HG03159 (cell line): ENCODE measurements around the gene ZNF581.

Source experiments
- ATAC-seq: cut with Tn5 transposase; IDR thresholded peaks from one replicate; pipeline ENCODE4 v1.9.1; 2021; ENCODE audit warnings: mild to moderate bottlenecking, moderate library complexity; ENCODE audit not compliant: unreplicated experiment

Gene ZNF581

DNA sequence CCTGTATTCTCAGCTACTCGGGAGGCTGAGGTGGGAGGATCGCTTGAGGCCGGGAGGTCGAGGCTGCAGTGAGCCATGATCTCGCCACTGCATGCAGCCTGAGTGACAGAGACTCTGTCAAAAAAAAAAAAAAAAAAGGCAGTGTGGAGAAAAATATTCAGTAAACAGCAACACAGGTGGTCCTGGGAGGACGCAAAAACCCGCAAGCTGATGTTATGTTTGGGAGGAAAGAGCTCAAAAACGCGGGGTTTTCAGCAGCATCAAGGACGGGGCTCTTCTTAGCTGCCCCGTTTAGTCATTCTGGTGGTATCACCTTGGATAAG lies 18.5 kb upstream of the ZNF581 start:
- ATAC-seq, result no peak

DNA sequence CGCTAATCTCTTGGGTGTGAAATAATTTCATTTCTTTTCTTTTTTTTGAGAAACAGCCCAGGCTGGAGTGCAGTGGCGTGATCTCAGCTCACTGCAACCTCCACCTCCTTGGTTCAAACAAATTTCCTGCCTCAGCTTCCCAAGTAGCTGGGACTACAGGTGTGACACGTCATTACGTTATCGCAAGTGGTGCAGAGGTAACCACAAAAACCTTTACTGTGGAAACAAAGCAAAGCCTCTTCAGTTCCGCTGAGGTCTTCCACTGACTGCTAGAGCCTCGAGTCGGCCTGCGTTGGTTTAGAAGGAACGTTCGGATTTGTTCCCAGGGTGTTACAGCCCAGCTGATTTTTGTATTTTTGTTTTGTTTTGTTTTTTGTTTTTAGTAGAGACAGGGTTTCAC lies 17.1 kb upstream of the ZNF581 start:
- no peak for ATAC-seq

DNA sequence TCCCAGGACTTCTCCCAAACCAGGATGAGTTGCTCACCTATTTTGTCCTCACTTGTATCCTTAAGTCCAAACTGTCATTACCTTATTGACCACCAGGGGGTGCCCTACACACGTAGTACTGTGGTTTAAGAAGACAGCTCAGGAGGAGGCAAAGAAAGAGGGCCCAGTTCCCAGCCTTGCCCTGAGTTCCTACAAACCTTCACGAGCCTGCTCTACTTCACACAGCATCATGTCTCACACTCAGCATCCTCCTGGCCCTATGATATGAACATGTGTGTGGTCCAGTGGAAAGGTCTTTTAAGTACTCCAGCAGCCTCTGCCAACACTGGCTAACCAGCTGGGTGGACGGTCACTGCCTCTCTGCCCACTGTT lies 11.0 kb upstream of the ZNF581 start:
- no peak for ATAC-seq

DNA sequence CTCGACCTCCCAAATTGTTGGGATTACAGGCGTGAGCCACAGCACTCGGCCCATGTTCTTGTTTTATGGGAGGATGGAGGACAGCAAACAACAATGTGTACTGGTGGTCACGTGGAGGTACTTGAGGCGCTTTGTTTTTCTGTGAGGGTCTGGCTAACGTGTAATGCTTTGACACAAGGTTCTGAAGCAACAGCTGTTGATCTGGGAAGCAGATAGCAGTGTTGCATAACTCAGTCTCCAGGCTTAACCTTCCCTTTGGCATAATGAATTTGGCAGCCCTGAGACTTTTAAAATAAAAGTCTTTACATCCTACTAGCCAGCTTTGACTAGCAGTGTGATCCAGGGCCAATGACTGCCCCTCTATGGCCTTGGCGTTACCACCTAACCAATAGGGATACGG lies 9.6 kb upstream of the ZNF581 start:
- no peak for ATAC-seq

DNA sequence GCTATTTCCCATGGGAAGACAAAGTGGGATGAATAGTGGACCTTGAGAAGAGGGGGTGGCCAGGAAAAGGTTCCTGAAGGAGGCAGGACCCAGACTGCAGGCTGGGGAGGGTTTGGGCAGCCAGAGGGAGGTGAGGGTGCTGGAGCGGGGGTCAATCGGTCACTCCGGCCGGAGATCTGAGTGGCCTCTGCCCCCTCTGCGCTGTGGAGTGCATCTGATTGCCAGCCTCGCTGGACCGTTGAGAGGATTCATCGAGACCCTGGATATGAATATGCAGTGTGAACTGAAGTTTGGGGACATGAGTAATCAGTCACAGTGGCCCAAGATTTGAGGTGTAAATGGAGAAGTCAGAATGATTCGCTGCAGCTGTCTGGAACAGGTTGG lies 8.1 kb upstream of the ZNF581 start:
- no peak for ATAC-seq

DNA sequence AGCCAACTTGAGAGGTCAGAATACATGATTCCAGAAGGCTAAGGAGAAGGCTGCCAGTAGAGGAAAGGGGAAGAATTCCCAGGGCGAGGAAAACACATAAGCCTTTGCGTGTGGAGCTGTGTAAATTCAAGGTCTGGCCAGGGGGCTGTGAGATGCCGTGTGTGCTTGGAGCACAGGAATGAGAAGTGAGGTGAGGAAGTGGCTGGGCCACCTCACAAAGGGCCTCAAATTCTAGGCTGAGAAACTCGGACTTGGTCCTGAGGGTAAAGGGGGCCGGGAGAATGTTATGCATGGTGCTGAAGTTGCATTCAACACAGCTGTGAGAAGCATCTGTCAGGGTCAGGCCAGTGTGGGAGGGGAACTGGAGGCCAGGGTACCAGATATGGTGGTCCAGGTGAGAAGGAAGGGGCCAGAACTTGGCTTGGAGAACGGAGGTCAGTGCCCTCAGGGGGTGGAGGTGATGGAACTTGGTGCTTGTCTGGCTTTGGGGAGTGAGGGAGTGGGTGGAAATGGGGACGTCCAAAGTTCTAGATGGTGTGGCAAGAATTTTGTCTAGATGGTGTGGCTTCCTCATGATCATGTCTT lies 7.5 kb upstream of the ZNF581 start:
- ATAC-seq, result no peak

DNA sequence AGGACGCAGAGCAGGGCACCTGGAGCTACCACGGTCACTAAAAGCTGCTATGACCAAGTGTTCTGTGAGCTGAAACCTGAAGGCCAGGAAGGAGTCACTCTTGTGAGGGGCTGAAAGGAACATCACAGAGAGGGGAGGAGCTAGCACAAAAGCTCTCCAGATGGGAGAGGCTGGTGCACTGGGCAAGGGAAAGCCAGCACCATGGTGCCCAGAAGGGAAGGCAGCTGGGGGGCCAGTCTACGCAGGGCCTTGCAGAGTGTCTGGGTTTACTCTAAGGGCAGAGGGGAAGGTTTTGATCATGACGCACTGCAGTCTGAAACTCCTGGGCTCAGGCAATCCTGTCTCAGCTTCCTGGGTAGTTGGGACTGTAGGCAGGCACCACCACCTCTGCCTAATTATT lies 6.7 kb upstream of the ZNF581 start:
- ATAC-seq, result no peak

DNA sequence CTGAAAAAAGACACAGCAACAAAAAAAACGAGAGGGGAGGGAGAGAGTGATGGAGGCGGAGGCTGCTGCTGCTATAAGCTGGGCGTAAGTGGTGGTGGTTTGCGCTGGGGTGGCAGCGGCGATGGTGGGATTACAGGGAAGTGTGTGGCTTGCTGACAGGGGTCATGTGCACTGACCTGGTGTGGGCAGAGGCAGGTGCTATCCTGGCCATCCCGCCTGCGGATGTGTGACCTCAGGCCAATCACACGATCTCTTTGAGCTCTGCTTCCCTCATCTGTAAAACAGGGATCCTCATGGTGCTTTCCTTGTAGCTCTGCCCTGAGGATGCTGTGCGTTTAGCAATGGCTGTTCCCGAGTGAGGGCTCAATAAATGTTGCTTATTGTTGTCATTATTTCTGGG lies 5.9 kb upstream of the ZNF581 start:
- ATAC-seq, result no peak

DNA sequence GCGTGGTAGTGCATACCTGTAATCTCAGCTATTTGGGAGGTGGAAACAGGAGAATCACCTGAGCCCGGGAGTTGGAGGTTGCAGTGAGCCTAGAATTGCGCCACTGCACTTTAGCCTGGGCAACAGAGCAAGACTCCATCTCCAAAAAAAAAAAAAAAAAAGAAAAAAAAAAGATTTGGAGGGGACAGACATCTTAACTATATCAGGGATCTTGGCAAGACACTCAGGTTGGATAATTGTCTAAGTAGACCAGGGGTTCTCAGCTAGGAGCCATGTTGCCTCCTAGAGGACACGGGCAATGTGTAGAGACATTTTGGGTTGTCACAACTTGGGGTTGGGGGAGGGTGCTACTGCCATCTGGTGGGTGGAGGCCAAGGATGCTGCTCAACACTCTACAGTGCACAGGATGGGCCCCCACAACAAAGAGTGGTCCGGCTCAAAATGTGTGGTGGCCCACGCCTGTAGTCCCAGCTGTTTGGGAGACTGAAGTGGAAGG lies 4.5 kb upstream of the ZNF581 start:
- ATAC-seq, result no peak

DNA sequence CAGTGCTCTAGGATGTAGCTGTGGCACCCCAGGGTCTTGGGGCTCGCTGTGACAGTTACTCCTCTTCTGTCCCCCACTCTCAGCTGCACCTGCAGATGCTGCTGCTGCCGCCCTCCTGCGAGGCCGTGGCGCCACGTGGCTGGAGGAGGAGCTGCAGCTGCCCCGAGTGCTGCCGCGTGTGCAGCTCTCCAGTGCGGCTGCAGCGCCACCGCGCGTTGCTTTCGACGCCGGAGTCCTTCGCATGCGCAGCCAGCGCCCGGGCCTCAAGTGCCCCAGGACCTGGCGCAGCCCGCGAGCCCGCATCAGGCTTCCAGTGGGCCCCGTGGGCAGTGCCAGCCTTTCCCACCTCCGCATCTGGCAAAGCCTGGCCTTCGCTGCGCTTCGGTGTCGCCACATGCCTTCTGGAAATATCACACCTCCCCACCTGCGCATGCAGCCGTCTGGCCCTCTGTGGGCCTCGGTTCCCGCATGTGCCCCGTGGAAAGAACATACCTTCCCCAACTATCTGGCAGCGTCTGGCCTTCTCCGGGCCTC lies 3.3 kb upstream of the ZNF581 start:
- ATAC-seq, result no peak

DNA sequence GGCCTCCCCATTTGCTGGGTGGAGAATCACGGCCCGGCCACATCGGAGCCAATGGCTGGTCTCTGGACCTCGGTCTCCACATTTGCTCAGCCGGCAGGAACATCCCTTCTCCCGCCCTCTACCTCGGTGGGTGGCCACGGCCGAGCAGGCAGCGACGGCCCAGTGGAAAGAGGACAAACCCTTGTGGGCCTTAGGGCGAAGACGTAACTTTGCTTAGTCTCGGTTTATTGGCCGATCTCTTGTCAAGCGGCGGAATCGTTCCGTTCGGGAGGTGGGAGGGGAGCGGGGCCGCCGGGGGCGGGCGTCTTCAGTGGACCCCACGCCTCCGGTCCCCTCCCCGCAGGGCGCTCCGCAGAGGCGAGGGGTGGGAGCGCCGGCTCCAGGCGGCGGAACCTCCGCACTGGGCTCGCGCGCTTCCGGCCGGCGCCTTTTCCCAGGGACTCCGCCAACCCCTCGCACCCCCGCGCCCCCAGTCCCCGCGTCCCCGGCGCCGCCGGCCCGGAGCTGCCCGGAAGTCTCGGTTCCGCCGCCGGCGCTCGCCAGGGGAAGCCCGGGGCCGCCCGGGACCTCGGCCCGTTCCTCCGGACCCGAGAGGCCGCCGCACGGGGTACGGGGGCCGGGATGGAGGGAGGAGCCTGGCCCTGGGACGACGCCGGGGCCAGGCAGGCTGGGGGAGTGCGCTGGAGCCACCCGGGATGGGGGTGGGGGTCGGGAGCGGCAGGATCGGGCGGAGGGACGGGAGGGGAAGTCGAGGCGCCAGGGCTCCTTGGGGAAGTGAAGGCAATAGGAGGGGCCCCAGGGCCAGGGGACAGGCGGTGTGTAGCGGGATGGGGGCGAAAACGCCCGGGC lies 2.6 kb upstream of the ZNF581 start, which contains the start of gene ZNF580:
TSS of gene ZNF580 (plus strand) at position 426 of the 849 bp plus-strand sequence. CDS start 1,507 bp downstream, outside the sequence.
- no peak for ATAC-seq

DNA sequence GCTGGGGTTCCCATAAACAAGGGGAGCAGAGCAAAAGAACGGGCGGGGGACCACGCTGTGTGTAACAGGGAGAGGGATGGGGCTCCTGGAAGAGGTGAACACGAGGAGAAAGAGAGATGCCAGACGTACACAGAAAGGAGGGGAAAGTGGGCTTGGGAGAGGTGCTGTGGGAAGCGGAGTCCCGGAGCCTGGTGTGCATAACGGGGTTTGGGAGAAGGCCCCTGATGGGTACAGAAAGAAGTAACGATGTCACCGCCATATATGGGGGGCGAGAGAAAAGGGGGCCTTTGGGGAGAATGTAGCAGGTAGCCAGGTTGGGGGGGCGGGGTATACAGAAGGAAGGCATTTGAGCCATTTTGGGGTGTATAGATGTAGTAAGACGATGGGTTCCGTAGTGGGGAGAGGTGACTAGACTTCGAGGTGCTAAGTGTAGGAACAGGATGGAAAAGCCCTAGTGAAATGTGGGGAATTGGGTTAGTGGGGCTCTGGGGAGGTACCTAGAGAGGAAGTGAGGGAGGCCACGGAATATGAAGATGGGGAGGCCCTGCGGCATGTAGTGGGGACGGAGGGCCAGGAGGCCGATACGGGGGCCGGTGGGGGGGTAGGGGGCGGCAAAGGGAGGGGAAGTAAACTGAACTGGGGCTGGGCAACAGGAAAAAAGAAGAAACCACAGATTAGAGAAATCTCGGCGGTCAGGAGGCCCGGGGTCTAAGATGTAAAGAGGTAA lies 1.9 kb upstream of the ZNF581 start:
- no peak for ATAC-seq

DNA sequence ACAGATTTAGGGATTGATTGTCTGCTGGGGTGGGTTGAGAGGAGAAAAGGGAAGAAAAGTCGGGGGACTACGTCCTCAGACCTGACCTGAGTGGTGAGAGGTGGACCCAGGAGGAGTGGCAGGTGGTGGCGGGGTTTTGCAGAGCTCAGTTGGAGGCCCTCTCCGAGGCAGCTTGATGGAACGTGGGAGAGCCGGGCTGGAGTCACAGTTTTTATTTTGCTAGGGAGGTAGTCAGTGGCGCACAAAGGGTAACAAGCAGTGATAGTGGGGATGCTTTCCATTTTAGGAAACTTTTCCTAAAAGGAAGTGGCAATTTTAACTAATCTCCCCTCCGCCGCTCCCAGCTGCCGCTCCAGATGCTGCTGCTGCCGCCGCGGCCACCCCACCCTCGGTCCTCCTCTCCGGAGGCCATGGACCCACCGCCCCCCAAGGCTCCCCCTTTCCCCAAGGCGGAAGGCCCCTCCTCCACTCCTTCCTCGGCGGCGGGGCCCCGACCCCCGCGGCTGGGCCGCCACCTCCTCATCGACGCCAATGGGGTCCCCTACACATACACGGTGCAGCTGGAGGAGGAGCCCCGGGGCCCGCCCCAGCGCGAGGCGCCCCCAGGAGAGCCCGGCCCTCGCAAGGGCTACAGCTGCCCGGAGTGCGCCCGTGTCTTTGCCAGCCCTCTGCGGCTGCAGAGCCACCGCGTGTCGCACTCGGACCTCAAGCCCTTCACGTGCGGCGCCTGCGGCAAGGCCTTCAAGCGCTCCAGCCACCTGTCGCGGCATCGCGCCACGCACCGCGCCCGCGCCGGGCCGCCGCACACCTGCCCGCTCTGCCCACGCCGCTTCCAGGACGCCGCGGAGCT lies 1.1 kb upstream of the ZNF581 start:
- ATAC-seq, result no peak

DNA sequence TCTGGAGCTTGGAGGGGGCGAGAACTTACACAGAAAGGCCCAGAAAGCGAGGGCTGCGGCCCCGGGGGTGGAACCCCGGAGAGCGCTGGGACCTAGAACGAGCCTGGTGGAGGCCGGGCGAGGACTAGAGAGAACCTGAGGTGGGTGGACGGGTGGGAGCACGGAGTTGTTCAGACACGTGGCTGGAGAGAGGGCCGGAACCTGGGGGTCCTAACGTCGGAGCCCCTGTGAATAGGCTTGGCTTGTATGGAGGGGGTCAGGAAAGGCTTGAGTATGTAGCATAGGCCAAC lies 383 bp downstream of the ZNF581 start:
- ATAC-seq, result no peak

DNA sequence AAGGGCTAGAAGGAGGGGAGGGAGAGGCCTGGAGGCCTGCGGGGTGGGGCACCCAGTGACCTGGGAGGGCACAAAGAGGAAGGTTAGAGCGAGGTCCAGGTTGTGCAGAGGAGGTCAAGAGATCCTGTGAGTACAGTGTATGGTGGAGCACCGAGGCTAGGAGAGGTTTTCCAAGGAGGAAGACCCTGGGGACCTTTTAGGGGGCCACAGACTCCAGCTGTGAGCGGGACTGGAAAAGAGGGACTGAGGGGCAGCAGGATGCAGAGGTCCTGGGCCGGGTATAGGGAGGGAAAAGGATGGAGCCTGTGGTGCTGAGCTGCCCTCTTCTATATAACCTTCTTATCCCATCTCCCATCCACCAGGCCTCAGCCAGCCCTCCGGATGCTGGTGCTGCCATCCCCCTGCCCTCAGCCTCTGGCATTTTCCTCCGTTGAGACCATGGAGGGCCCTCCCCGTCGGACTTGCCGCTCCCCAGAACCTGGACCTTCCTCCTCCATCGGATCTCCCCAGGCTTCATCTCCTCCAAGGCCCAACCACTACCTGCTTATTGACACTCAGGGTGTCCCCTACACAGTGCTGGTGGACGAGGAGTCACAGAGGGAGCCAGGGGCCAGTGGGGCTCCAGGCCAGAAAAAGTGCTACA lies 863 bp downstream of the ZNF581 start:
- ATAC-seq, result no peak

DNA sequence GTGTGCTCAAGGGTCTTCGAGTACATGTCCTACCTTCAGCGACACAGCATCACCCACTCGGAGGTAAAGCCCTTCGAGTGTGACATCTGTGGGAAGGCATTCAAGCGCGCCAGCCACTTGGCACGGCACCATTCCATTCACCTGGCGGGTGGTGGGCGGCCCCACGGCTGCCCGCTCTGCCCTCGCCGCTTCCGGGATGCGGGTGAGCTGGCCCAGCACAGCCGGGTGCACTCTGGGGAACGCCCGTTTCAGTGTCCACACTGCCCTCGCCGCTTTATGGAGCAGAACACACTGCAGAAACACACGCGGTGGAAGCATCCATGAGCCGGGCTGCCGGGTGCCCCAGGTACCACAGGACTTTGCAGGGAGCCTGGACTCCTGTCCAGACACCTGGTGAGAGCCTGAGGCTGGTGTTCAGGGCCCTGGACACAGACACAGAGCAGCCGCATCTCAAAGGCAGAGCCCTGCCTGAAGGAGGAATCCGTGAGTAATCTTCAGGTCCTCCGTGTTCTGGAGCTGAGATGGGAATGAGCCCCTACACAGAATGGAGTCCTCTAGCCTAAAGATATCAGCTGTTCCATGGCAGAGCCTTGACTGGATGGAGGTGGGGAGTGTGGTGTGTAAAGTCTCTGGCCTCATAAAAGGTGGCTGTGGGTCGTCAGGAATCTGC lies 1.5 kb downstream of the ZNF581 start:
- no peak for ATAC-seq

DNA sequence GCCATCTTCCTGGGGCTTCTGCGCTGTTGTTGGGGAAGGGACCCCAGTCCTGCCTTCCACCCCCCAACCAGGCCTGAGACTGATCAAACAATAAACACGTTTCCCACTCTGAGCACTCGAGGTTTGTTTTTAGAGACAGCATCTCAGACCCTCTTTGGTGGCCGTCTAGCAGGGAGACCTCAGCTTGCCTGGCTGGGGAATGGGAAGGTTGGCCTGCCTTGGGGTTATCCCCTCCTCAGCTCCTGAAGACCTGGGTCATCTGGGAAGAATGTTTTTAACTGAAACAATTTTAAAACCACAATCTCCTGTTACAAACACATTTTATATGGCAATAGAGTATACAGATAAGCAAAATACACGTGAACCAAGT lies 2.0 kb downstream of the ZNF581 start:
- no peak for ATAC-seq

DNA sequence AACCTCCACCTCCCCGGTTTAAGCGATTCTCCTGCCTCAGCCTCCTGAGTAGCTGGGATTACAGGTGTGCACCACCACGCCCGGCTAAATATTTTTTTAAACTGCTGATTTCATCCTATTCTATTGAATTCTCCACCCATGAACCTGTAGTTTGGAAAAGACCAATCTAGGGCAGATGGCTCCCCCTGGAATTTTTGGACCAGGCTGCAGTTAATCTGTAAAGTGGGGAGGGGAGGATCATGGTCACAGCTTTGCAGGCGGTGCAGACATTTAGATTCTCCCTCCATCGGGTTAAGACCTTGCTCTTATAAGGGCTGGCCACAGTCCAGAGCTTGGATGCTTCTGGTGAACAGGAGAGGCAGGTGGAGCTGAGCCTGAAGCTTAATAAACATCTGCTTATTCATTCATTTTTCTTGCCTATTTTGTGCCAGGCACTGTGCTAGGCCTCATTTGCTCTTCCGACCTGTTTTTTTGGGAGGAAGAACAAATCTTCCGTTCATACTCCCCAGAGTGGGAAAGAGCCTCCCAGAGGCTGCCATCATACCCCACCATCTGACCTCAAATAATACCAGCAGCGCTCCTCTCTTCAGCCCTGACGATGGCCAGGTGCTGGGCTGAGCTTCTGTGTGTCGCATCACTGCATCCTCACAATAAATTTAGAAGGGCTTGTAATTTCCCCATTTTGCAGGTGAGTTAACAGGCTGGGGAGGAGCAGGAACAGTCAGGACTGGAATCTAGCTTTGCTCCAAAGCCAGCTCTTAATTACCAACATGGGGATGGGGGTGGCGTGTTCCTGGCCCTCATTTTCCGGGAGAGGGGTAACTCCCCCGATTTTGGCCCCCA lies 3.7 kb downstream of the ZNF581 start:
- ATAC-seq, result no peak
